GM18909 (cell line): ENCODE measurements around the gene NBPF9.
"Not testable (repeated sequence)": the region's sequence is repeated elsewhere in the genome, so short reads cannot be mapped to it uniquely, and the experiment has no call there.

ENCODE experiments used
- ATAC-seq: cut with Tn5 transposase; IDR thresholded peaks from one replicate; pipeline ENCODE4 v1.9.1; 2021; ENCODE audit warnings: mild to moderate bottlenecking; ENCODE audit not compliant: unreplicated experiment, poor library complexity

NBPF9 gene

DNA sequence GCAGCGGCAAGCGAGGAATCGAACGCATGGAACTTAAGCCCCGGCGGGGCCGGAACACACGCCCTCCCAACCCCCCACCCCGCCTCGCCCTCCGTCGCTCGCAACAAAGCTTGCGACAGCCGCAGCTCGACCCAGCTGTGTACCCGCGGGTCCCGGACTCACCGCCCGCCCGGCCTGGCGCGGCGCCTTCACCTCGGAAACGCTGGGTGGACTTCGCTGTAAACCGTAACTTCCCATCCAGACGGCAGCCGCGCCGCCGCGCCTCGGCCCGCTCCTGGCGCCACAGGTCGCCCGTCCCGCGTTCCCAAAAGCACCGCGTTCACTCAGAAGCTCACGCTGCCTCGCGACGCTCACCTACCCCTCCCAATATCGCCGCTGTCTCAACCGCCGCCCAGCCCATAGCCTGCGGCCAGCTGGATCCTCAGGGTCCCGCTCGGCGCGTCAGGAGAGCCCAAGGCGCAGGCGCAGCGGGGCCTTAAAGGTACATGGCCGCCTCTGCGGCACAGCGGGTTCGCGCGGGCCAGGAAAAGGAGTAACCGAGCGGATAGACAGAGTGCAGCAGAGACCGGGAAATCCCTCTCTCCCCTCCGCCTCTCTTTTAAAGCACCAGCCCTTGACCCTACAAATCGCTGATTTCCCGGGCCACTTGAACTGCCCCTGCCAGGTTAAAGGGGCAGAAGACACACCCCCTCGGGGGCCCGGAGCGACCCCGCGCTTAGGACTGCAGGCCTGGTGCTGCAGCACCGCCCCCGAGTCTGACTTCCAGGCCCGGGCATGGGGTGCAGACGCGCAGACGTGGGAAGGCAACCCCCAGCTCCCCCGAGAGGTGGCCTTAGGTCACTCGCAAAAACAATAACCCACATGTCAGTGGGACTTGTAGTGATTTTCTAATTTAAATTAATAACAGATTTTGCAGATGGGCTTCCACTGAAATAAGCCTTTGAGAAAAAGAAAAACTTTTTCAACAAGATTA, at the start of gene NBPF9:
Gene NBPF9, minus strand, starts transcription at position 443 of the 973 bp plus-strand sequence. CDS start 21,412 bp downstream, outside the sequence.
- peak; percentile 96 for ATAC-seq

DNA sequence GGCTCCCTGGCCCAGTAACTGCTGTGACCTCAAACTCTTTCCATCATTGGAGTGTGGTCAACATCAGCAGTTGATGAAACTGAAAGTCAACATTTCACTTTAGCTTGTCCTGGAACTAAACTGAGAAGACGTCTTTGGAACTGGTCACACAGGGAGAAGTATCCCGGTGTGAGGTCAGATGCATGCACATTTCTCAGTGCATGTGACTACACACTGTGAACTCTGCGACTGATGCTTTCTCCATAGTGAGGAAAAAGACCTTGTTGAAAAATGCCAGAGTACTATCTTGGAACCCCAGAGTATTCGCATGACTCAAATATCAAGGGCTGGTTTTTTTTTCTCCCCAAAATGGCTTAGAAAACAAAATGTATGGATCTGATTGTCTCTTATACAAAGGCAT, 46.6 kb upstream of the NBPF9 start:
- not testable (repeated sequence) for ATAC-seq

DNA sequence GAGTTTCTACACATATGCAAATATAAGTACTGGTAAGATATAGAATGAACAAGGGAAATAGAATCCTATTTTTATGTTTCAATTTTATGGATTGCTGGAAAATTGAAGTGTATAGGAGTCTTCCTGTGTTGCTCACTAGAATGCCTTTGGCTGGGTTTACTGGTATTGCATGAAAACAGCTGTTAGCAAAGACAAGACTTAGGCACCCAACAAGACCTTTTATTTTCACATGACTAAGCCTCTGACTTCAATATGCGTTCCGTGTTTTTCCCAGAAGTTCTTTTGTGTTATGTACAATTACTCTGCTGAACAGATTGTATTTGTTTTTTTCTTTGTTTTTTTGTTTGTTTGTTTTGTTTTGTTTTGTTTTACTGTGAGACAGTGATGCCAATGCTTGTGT, 34.2 kb upstream of the NBPF9 start:
- ATAC-seq: not testable (repeated sequence)

DNA sequence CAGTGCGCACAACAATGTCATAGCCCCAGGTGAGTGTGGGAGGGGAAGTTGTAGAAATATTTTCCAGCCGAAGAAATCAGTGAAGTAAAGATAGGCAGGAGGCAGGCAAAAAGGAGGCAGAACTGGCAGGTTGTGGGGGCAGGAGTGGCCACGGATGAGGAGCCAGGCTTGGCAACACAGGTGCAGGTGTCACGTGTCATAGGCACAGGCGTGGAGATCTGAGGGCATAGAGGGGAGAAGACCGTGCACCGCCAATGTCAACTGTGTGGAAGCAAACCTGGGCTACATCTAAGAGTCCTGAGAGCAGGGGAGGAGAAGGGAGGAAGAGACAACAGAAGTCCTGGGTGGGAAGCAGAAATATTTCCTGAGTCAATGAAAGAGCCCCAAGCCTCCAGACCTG, 27.6 kb upstream of the NBPF9 start:
- ATAC-seq: not testable (repeated sequence)

- not testable (repeated sequence) for ATAC-seq
These were observed 25.9 kb upstream of the NBPF9 start for GRCh38 chr1:149129245-149129644.

DNA sequence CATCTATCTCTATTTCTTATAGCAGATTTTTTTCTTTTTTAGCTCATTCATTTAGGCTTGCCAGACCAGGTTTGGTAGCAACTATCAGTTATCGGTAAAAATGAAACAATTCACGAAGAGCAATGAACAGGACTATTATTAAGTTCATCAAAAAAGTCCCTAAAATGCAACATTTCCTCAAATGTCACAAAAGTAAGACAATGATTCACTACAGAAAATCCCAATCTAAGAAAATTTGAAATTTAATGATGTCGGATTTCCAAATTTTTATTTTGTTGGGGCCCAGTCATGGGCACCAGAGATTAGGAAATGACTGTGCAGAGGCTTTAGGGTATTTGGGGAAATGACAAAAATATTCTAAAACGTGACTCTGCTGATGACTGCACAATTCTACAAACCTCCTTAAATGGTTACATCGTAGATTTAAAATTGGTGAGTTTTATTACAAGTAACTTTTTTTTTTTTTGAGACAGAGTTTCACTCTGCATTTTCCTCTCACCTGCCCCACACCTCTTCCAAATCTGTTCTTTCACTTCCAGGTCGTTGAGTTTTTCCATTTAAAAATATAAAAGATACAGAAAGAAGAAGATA, 23.3 kb upstream of the NBPF9 start:
- ATAC-seq: not testable (repeated sequence)

DNA sequence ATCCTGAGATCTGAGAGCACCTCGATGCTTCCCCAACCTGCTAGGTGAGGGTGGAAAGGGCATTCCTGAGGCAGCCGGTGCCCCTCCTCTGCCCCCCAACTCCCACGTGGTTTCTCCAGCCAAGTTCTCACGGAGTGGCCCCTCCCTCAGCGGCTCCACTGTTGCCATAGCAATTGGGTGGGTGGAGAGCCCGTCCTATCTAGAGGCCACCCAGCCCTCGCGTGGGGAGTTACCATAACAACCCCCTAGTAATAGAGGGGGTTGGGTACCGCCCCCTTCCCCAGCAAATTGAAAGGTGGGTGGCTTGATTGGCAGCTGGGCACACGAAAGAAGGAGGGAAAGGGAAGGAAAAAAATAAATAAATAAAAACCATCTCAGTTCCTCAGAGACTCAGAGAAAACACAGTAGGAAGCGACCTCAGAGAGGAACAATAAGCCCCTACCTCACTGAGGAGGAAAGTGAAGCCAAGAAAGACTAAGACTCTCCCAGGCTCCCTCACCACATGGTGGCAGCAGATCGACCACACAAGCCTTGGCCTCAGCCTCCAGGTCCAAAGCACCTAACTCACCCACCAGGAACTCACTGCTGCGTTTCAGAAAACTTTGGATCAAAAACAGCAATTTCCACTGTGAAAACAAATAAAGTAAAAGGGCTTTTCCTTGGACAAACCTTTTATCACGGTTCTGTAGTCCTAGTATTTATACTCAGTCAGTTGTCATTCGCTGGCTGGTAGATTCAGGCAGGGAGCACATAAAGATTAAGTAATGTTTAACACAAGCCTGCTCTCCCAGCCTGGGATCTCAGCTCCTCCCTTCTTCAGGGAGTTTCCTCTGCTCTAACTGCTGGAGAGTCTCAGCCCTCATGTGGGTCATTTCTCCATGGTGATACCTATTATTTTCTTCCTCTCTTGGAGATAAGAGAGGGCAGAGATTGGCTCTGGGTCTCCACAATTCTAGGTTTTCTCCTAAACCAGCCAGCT, 20.9 kb upstream of the NBPF9 start:
- ATAC-seq: not testable (repeated sequence)

DNA sequence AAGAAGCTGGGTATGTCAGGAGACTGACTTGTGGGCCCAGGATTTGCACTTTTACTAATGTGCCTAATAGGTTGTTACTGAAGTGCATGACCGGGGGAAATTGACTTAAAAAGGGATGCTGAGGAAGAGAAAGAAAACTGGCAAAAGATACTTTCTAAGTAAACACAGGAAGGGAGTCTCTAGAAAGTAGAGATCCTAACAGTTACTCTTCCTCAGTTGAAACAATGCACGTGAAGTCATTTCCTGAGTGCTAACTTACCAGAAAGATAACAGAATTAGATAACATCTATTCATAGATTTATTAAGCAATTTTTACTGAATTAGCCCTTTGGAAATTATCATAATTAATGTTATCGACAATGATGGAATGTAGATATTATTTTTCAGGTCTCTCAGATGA, 9.5 kb upstream of the NBPF9 start:
- ATAC-seq: not testable (repeated sequence)

DNA sequence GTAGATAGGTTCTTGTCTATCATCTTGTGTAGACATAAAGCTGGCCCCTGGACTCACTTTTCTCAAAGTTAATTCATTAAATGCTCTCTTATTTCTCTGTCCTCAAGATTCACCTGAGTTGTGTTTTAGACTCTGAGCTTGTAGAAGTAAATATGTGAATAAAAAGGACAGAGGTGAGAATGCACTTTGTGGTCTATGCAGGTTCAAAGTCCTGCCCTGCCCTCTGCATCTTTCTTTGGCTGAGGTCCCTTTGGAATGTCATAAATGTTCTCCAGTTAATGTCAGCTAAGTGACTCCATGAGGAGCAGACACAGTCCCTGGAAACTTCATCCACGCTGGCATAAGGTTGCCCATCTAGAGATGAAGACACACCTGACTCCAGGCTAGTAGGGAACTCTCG, 7.0 kb upstream of the NBPF9 start:
- ATAC-seq: not testable (repeated sequence)

- ATAC-seq: not testable (repeated sequence)
These were observed 777 bp downstream of the NBPF9 start for GRCh38 chr1:149102574-149102973.

GRCh38 chr1:149098276-149098675, 5.1 kb downstream of the NBPF9 start:
- not testable (repeated sequence) for ATAC-seq

DNA sequence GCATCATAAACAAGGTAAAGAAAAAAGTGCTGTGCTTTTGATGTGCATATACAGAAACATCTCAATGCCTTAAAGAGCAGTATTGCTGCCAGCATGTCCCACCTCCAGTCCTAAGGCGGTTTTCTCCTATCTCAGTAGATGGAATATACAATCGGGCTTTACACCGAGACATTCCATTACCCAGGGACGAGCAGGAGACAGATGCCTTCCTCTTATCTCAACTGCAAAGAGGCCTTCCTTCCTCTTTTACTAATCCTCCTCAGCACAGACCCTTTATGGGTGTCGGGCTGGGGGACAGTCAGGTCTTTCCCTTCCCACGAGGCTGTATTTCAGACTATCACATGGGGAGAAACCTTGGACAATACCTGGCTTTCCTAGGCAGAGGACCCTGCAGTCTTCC, 10.2 kb downstream of the NBPF9 start:
- ATAC-seq: not testable (repeated sequence)

- ATAC-seq: not testable (repeated sequence)
These were observed 27.7 kb downstream of the NBPF9 start for GRCh38 chr1:149075505-149076127.

DNA sequence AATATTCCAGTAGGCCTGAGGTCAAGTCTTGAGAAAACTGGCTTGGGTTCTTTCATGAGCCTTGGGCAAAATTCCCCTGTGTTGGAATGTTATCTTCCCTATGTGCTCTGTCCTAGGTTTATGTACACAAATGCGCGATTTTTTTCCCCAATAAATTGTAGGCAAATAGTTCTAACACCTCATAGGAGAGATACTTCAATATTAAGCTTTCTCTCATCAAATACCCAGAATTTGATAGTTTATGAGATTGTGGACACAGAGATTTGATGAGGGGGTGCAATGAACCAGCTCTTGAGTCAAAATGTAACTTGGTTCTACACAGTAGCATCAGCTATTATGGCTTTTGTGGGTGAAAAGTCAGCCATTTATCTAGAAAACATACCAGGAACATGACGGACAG, 38.7 kb downstream of the NBPF9 start:
- not testable (repeated sequence) for ATAC-seq

GRCh38 chr1:149043056-149043455, 60.3 kb downstream of the NBPF9 start:
- ATAC-seq: not testable (repeated sequence)

DNA sequence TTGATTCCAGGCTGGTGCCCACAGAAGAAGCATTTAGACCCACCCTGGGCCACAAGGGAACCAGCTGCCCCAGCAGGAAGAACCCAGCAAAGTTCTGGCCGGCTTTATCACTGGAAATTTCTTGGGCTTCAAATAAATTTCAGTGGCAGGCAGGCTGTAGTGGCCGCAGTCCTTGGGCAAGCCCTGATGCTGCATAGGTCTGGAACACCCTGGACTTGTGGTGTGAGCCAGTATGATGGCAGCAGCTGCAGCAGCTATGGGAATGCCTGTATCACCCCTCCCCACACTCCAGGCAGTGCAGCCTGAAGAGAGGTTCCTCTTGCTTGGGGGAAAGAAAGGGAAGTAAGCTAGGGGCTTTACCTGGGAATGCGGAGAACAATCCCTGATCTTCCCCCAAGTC, 69.4 kb downstream of the NBPF9 start:
- not testable (repeated sequence) for ATAC-seq

GRCh38 chr1:149024327-149024726, 79.0 kb downstream of the NBPF9 start:
- ATAC-seq: not testable (repeated sequence)

DNA sequence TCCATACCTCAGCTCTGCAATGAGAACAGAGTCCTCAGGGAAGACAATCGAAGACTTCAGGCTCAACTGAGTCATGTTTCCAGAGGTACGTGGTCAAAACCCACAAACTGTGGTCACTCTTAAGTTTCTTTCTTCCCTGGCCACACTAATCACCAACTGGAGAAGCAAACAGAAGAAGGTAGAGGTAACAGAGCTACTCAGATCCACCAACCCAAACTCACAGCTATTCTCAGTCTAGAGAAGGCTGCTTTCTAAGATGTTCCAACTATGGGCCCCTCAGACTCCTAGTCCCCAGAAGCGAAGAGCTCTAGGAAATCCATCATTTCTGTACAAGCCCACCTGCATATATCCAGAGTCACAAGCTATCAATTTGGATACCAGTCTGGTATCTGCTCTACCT, 84.8 kb downstream of the NBPF9 start:
- ATAC-seq: not testable (repeated sequence)

- ATAC-seq: not testable (repeated sequence)
These were observed 86.7 kb downstream of the NBPF9 start for GRCh38 chr1:149016626-149017025.

DNA sequence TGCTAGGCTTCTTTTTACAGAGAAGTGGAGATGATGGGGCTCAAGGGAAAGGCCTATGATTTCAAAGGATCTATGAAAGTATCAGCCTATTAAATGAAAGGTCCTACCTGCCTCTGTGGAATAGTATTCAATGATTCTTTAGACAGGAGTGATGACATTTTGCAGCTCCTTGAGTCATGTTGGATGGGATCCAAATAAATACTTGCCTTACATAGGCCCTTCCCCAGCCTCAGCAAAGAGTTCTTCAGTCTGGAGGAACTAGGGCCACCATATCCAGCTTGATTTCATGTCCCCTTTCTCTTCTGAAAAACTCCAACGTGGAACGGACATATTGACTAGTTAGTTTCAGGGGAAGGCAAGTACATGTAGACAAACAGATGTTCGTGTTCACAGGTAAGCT, 87.8 kb downstream of the NBPF9 start:
- ATAC-seq: not testable (repeated sequence)
